ENCODE data around the gene LSS.
"Not testable (repeated sequence)": the region's sequence is repeated elsewhere in the genome, so short reads cannot be mapped to it uniquely, and the experiment has no call there.

The LSS gene

DNA sequence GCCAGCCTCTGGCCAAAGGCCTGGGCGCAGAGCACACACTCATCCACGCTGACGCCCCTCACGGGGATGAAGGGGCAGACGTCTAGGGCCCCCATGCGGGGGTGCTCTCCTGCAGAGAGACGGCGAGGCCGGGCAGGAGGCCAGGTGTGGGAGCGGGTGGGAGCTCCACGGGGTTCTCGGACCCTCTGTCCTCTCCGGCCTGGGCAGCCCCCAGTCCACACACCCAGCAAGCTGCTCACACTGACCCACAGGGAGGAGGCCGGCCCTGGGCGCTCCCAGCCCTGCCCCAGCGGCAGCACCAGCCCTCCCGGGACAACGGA is 75.7 kb downstream of the LSS start:
- no peak for DNase-seq (ENCODE audit: low read depth in 2 of 2)

DNA sequence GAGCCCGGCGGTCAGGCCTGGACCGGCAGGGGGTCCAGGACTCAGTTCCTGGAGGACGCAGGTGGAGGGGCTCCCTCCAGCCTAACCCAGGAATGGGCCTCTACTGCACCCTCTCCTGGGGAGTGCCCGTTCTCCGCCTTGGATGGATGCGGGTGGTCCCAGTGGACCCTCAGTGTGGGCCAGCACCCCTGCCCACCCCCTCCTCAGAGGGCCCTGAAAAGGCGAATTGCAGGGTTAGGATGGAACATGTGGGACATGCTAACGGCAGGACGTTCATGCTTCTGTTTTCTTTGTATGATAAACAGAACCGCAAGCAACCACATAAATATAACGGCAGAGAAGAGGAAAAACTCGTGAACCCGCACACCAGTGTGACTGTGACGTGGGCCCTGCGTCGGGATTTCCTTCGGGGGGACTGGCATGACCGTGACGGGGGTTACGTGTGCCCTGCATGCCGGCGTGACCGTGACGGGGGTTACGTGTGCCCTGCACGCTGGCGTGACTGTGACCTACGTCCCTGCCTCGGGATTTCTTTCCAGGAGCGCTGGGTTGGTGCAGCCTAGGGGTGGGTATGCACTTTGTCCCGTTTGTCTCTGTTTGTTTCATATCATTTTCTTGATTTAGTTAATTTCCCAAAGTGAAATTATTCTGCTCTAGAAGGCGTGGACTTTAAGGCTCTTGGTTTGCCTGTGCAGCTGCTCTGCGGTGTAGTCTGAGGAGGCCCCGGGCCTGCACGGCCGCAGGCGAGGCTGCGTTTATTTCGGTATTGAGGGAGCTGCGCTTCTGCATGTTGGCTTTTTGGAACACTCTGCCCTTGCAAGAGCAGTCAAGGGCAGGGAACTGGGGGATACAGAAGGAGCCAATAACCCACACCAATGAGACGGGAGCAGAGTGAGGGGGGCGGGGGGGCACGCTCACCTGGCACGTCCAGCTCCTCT is 76.3 kb downstream of the LSS start:
- DNase-seq (ENCODE audit: low read depth in 2 of 2) = no peak

DNA sequence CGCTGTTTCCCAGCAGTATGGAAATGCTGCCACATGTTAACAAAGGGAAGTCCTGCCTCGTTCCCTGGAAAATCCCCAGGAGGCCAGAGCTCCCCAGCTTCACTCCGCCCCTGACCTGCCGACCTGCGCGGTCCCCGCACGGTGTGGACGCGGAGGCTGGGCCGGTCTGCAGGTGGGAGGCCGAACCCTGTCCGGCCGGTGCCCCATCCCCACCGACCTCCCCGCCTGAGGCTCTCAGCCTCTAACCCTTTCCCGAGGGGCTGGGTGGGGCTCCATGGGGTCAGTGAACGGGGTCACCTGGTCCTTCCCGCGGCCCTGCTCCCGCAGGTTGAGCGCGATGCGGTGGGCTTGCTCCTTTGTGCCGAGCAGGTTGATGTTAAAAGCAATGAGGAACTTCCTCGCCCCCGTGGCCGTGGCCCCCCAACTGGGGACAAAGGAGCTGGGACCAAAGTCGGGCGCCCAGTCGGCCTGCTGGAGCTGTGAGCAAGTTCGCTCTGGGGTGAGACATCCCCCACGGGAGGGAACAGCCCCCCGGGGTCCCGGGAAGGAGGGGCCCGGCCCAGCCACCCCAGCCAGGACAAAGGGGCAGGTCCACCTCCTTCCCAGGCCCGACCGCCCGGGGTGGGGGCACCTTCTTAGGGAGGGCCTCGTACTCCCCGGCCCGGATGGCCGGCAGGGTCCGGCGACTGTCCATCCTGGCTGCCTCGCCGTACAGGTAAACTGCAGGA is 77.1 kb downstream of the LSS start:
- no peak for DNase-seq (ENCODE audit: low read depth in 2 of 2)

DNA sequence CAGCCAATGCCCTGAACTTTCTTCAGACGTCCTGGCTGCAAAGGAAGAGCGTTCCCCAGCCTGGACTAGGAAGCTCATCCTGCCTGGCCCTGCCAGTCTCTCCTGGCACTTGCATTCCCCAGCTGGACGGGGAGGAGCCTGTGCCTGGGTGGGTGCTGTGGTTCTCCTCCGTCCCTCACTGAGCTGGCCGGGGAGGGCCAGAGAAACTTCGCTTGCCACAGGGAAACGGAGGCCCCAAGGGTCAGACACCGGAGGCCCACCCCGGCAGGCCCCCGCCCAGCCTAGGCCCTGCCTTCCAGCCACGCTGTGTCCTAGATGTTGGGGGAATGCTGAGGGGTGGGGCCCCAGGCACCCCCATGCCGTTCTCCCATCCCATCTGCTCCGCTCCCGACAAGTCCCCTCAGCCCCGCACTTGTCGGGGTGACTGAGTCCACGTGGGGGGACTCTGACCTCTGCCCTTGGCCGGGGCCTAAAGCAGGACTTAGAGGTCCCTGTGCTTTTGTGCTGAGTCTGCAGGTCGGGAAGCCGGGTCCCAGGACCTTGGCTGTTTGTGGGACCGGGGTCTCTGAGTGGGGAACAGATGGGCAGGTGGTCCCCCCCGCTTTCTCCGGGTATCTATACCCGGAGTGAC is 78.0 kb downstream of the LSS start:
- DNase-seq (ENCODE audit: low read depth in 2 of 2) = no peak

DNA sequence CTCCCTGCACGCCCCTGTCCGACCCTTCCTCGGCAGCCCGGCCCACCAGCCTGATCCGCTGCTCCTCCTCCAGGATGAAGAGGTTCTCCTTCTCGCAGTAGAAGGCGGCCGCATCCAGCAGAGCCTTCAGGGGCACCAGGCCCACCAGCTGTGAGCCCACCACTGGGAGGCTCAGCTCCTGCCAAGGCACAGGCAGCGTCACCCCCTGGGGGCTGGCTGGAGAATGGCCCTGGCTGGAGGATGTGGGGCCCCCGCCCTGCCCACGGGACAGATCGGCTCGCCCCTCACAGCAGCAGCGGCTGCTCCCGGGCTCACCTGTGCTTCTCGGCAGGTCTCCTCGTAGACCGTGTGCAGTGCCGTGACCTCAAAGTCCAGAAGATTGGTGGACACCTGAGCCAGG is 78.5 kb downstream of the LSS start:
- no peak for DNase-seq (ENCODE audit: low read depth in 2 of 2)

DNA sequence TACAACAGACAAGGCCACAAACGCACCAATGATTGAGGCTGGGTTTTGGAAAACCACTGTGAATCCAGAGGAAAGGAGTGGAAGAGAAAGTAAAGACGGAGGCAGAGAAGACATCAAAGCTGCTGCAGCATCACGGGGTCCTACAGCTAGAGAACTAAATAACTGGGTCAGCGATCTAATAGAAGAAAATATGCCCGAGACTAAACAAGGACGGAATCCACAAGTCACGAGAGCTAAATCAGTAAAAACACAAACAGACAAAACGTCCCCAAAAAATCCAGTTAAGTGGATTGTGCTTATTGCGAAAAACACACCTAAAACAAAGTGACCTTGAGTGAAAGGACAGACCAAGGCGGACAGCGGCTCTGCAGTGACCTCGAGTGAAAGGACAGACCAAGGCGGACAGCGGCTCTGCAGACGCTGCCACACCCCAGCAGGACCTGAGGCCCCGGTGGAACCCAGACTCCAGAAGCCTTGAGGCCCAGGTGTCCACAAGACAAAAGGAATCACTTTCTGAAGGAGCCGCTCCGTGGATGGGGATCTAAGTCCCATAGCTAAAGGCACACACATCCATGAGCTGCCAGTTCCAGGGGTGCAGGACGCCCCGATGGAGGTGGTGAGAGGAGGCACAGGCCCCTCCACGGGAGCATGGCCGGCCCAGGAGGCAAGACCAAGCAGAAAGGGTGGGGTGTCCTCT is 79.2 kb downstream of the LSS start:
- DNase-seq (ENCODE audit: low read depth in 2 of 2) = no peak

DNA sequence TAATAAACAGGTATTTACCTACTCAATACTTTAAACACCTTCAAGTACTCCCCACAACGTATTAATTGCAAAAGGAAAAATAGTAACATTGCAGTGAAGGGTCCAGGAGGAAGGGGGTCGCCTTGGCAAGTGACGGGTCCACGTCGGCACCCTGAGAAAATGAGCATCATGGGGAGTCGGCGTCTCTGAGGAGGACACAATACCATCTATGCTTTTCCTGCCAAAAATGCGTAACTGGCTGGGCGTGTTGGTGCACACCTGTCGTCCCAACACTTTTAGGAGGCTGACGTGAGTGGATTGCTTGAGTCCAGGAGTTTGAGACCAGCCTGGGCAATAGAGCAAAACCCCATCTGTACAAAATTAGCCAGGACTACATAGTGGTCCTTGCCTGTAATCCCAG is 80.5 kb downstream of the LSS start:
- no peak for DNase-seq (ENCODE audit: low read depth in 2 of 2)

DNA sequence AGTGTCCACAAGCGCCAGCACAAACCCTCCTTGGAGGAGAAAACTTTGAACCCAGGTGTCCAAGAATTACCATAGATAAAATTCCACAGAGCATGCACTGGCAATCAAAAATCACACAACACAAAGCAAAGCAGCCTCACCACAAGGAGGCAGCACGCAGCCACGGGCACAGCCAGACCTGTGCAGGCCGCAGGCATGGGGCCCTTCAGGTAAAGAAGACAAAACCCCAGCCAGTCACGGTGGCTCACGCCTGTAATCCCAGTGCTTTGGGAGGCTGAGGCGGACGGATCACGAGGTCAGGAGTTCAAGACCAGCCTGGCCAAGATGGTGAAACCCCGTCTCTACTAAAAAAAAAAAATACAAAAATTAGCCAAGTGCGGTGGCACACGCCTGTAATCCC is 81.1 kb downstream of the LSS start:
- peak; percentile 32 to 36 for DNase-seq (ENCODE audit: low read depth in 2 of 2)

DNA sequence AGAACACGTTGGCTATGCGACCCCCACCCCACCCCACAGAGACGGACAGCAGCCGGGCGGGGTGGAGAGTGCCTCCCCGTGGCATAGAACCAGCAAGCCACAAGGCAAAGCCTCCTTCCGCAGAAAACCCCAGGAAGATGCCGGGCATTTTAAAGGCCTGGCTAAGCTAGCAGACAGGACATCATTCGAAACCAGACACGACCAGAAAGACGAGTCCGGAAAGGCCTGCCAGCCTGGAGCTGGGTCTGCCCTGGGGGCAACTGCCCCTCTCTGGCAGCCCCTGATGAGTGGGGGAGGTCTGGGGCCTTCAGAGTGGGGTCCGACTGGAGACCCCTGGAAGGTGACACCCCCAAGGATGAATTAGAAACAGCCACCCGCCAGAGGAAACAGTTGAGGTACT is 81.7 kb downstream of the LSS start:
- no peak for DNase-seq (ENCODE audit: low read depth in 2 of 2)

DNA sequence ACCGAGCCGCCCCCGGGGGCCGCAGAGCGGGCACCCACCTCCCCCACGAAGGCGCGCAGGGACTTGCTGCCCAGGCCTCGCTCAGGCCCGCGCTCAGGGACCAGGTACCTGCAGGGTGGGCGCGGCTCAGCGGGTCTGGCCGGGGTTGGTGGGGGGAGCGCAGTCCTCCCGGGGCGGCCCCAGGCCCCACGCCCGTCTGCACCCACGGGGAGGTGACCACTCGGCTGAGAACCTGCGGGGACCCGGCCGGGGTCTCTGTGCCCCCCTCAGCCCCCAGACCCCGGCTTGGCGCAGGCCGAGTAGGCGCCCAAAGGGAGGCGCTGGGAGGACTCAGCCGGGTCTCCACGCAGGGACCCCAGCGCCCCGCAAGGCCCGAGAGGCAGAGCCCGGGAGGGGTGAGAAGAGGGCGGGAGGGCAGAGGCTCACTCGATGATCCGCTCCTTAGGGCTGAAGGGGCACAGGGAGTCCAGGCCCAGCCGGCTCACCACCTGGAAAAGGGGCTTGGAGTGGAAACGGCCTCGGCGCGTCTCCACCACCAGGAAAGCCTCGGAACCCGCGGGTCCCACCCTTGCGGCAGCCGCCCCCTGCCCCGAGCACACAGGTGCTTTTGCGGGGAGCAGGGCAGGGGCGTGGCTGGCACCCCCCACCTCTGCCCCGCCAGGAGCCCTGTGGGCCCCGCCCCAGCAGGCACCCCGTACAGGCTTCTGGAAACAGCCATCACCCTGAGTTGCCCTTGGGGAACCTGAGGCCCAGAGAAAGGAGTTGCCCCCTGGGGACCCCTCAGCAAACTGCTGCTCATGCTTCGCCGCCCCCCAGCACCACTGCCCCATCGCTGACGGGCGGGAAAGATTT is 82.5 kb downstream of the LSS start:
- DNase-seq (ENCODE audit: low read depth in 2 of 2) = no peak

DNA sequence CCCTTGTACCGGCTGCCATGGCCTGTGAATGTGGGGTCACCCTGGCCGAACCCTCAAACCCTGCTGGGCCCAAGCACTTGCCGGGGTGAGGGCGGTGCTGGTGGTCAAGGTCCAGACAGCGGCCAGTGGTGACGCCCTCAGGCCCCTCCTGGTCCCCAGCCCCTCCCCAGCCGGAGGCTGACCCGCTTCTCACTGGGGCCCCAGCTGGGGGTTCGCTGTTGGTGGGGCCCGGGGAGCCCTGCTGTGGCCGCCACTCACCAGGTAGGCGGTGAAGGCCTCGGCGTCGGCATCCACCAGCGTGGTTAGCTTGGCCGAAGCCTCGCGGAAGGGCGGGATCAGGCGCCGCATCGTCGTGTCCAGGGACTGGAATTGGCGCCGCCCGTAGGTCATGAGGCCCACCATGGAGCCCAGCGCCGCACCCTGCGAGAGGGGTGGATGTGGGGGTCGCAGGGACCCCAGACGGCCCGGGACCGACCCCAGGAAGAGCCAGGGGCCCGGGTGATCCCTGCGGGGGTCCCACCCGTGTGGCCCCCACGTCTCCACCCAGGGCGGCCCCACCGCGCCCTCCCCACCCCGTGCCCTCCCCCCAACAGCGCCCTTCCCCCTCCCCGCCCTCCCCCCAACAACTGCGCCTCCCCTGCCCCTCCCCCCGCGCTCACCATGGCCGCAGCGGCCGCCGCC is 83.3 kb downstream of the LSS start:
- no peak for DNase-seq (ENCODE audit: low read depth in 2 of 2)

DNA sequence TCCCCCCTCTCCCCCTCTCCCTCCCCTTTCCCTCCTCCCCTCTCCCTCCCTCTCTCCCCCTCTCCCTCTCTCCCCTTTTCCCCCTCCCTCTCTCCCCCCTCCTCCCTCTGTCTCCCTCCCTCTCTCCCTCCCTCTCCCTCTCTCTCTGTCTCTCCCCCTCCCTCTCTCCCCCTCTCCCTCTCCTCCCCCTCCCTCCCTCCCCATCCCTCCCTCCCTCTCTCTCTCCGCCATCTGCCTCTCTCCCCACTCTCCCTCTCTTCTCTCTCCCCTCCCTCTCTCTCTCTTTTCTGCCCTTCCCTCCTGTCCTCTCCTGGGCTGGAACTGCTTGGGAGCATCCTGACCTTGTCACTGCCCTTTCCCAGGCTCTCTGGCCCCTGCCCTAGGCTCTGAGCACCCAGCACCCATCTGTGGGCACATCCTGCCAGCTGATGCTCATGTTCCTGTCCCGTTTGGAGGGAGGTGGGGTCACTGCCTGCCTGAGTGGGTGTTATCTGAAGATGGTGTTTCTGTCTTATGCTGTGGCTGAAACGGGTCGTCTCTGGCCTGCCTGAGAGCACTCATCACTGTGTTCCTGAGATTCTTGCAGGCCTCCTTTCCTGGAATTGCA is 84.0 kb downstream of the LSS start:
- DNase-seq (ENCODE audit: low read depth in 2 of 2) = no peak

DNA sequence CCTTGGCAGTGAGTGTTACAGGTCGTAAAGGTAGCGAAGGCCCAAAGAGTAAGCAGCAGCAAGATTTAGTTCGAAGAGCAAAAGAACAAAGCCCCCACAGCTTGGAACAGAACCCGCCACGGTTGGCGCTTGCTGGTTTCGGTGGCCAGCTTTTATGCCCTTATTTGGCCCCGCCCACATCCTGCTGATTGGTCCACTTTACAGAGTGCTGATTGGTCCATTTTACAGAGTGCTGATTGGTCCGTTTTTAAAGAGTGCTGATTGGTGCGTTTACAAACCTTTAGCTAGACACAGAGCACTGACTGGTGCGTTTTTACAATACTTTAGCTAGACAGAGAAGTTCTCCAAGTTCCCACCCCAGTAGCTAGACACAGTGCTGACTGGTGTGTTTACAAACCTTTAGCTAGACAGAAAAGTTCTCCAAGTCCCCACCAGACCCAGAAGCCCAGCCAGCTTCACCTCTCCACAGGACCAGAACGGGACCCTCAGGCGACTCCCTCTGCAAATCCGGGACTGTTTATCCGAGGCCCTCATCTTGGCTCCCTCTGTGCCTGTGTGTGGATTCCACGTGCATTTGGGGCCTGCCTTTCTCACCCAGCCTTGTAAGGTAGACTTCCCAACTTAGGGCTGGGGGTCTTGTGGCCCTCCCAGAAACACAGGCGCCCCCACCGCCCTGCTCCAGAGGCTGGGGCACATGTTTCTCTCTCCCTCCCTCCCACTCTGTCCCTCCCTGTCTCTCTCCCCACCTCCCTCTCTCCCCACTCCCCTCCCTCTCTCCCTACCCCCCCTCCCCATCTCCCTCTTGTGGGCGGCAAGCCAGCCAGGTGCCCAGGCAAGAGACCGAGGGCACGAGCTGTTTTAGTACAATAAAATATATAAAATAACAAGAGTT is 85.7 kb downstream of the LSS start:
- DNase-seq (ENCODE audit: low read depth in 2 of 2) = no peak

DNA sequence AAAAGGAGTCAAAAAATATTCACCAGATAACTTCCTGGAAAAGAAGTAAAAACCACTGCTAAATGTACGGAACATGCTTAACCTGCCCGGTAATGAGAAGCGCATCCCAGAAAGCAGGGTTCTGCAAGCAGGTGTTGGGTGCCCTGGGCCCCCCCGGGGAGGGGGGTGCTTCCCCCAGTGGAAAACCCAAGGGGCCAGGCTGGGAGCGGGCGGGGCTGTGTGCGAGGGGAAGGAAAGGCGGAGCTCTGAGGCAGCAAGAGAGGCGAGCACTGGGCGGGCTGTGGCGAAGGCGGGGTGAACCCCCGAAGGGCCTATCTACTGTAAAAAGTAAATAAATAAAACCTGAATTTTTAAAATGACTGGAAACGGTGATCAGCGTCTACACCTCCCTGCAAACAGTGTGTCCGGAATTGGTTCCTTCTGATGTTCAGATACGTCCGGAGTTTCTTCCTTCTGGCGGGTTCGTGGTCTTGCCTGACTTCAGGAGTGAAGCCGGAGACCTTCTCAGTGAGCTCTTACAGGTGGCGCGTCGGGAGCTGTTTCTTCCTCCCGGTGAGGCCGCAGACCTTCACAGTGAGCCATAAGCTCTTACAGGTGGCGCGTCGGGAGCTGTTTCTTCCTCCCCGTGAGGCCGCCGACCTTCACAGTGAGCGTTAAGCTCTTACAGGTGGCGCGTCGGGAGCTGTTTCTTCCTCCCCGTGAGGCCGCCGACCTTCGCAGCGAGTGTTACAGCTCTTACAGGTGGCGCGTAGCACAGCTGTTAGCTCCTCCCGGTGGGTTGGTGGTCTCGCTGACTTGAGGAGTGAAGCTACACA is 86.6 kb downstream of the LSS start:
- no peak for DNase-seq (ENCODE audit: low read depth in 2 of 2)

DNA sequence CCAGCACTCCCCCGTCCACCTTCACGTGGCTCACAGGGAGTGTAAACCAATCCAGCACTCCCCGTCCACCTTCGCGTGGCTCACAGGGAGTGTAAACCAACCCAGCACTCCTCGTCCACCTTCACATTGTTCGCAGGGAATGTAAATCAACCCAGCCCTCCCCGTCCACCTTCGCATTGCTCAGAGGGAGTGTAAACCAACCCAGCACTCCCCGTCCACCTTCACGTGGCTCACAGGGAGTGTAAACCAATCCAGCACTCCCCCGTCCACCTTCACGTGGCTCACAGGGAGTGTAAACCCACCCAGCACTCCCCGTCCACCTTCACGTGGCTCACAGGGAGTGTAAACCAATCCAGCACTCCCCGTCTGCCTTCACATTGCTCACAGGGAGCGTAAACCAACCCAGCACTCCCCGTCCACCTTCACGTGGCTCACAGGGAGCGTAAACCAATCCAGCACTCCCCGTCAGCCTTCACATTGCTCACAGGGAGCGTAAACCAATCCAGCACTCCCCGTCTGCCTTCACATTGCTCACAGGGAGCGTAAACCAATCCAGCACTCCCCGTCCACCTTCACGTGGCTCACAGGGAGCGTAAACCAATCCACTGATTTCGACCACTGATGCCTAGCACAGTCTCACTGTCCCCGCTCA is 88.1 kb downstream of the LSS start:
- DNase-seq (ENCODE audit: low read depth in 2 of 2) = not testable (repeated sequence)

DNA sequence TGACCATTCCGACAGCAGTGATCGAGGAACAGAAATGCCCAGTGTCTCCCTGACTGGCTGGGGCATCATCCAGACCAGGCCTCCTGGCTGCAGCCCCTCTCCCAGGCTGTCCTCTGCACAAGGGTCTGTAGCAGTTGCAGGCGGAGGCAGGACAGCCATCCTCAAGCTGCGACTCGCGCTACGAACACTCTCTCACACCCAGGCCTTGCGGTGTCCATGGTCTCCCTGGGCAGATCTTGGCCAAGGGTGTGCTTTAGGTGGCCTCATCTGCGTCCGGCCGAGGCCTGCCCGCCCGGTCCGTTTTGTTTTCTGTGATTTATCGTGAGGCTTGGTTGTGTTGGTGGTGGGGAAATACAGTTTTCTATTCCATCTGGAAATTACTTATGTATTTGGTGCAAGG is 88.9 kb downstream of the LSS start:
- no peak for DNase-seq (ENCODE audit: low read depth in 2 of 2)

DNA sequence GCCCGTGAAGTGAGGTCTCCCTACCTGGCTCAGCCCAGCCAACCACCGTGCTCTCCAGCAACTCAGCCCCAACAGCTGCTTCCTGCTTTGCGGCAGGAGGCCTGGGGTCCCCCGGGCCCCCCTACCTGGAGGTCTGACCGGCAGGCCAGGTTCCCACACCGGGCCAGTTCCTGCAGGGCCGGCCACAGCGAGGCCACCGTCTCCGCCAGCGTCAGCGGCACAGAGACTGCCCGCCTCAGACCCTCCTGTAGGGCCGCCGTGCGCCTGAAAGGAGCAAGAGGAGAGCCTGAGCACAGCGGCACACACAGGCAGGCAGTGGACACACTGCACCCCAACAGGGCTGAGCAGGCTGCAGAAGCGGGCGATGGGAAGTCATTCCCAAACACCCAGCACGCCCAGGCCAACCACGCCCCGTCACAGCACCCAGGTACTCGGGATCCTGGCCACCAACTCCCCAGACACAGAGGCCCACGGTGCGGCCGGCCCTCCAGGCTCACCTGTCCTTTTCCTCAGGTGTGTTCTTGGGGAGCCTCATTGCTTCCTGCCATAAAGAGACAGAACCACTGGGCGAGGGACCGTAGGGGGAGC is 90.1 kb downstream of the LSS start:
- DNase-seq (ENCODE audit: low read depth in 2 of 2) = no peak

Data from stimulated activated CD8-positive, alpha-beta memory T cell treated with anti-CD3 and anti-CD28 coated beads, Interleukin-2, amount 100 ng/mL, for 48 hours (primary cell).